Measurements from ENCODE around the gene TTC28. TPM values are rescaled to one million over a fixed set of nuclear protein-coding genes. Genes with fewer than 3 reads are reported as not detected.

Gene TTC28
- polyA plus RNA-seq, 1 donor from 2014 or later, result 14.8 TPM

DNA sequence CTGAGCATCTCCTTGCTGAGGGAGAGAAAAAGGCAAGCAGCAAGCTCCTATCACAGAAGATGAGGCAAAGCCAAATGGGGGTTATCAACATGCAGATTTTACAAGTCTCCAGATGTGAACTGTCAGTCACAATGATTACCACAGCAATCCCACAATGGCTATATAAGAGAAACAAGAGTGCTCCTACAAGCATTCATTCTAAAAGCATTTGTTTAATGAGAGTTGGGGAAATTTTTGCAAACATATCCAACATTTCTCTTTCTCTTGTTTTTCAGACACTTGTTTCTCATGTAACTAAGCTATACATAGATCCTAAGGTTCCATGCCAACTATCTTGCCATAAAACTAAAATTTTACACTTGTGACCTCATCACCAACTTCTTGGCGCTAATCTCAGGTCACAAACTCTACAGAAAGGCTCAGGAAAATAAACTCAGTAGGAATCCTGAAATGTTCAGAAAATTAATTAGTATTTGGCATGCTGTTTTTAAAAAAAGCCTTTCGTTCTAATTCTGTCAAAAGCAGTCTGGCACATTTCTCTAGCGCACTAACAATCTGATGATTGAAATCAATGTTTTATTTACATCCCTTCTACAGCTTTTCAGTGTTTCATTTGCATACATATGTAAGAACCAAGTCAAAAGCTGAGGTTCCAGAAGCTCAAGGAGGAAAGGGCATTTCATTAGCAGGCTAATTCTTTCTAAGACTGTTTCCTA is 199.5 kb downstream of the TTC28 start:
- peak overlapping the region; percentile 90 for H3K27ac ChIP-seq (ENCODE audit: low read length)
- H3K9ac ChIP-seq (ENCODE audit: low read length), result peak overlapping the region; percentile 56
- no peaks in the 10 kb centered on the region for H3K9me2 ChIP-seq (ENCODE audit: insufficient read depth, low read length)
- H2AFZ ChIP-seq (ENCODE audit: low read depth, low read length), result no peak overlapping the region
- H3K4me3 ChIP-seq (ENCODE audit: low read length), result peak overlapping the region; percentile 54
- no peaks in the 10 kb centered on the region for H3K27me3 ChIP-seq (ENCODE audit: insufficient read depth, low read depth, low read length)
- H3K36me3 ChIP-seq (ENCODE audit: insufficient read depth, low read length), result no peaks in the 10 kb centered on the region
- H3F3A ChIP-seq (ENCODE audit: insufficient read depth, low read length, poor library complexity, severe bottlenecking), result peaks cover 4% of the 10 kb centered on the region
- peak overlapping the region; percentile 59 for H3K4me2 ChIP-seq (ENCODE audit: low read length)
- TF ChIP-seq SMC3 (conservative IDR thresholded peaks at IDR 0.05; ENCODE audit: poor library complexity) (peak; percentile 13), TAF1 (IDR thresholded peaks at IDR 0.05; ENCODE audit: low read depth) (no peak), EZH2 (IDR thresholded peaks at IDR 0.05; ENCODE audit: borderline replicate concordance, insufficient read depth, low read length, poor library complexity, severe bottlenecking) (no peak), RAD21 (conservative IDR thresholded peaks at IDR 0.05) (no peak), POLR2AphosphoS5 (IDR thresholded peaks at IDR 0.05) (peak; percentile 51), EP300 (conservative IDR thresholded peaks at IDR 0.05; ENCODE audit: poor library complexity, severe bottlenecking) (no peak), MXI1 (conservative IDR thresholded peaks at IDR 0.05; ENCODE audit: poor library complexity, severe bottlenecking) (no peak)
- TF ChIP-seq, protein P1, sequence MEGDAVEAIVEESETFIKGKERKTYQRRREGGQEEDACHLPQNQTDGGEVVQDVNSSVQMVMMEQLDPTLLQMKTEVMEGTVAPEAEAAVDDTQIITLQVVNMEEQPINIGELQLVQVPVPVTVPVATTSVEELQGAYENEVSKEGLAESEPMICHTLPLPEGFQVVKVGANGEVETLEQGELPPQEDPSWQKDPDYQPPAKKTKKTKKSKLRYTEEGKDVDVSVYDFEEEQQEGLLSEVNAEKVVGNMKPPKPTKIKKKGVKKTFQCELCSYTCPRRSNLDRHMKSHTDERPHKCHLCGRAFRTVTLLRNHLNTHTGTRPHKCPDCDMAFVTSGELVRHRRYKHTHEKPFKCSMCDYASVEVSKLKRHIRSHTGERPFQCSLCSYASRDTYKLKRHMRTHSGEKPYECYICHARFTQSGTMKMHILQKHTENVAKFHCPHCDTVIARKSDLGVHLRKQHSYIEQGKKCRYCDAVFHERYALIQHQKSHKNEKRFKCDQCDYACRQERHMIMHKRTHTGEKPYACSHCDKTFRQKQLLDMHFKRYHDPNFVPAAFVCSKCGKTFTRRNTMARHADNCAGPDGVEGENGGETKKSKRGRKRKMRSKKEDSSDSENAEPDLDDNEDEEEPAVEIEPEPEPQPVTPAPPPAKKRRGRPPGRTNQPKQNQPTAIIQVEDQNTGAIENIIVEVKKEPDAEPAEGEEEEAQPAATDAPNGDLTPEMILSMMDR (IDR thresholded peaks at IDR 0.05; ENCODE audit: poor library complexity, severe bottlenecking), result no peak
- TF ChIP-seq, protein P2, sequence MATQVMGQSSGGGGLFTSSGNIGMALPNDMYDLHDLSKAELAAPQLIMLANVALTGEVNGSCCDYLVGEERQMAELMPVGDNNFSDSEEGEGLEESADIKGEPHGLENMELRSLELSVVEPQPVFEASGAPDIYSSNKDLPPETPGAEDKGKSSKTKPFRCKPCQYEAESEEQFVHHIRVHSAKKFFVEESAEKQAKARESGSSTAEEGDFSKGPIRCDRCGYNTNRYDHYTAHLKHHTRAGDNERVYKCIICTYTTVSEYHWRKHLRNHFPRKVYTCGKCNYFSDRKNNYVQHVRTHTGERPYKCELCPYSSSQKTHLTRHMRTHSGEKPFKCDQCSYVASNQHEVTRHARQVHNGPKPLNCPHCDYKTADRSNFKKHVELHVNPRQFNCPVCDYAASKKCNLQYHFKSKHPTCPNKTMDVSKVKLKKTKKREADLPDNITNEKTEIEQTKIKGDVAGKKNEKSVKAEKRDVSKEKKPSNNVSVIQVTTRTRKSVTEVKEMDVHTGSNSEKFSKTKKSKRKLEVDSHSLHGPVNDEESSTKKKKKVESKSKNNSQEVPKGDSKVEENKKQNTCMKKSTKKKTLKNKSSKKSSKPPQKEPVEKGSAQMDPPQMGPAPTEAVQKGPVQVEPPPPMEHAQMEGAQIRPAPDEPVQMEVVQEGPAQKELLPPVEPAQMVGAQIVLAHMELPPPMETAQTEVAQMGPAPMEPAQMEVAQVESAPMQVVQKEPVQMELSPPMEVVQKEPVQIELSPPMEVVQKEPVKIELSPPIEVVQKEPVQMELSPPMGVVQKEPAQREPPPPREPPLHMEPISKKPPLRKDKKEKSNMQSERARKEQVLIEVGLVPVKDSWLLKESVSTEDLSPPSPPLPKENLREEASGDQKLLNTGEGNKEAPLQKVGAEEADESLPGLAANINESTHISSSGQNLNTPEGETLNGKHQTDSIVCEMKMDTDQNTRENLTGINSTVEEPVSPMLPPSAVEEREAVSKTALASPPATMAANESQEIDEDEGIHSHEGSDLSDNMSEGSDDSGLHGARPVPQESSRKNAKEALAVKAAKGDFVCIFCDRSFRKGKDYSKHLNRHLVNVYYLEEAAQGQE (IDR thresholded peaks at IDR 0.05; ENCODE audit: borderline replicate concordance), result peak; percentile 18
- no peaks in the 10 kb centered on the region for H4K20me1 ChIP-seq (ENCODE audit: insufficient read depth)
- H3K79me2 ChIP-seq (replicated peaks; ENCODE audit: insufficient read depth, low read length), result peaks cover 24% of the 10 kb centered on the region
- no peaks in the 10 kb centered on the region for H3K9me3 ChIP-seq (ENCODE audit: low read length)

DNA sequence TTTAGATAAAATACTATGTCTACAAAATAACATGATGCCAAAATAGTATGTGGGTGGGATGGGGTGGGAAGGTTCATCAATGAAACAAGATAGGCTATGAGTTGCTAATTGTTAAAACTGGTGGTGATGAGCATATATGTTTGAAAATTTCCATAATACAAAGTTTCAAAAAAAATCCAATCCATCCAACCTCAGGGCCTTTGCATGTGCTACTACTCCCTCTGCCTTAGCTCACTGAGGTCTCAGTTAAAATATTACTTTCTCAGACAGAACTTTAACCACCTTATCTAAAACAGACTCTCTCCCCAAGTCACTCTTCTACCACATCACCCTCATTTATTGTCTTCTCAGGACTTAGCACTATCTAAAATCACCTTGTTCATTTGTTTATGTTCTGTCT is 201.1 kb downstream of the TTC28 start:
- peak overlapping the region; percentile 54 for H3K4me3 ChIP-seq (ENCODE audit: low read length)
- no peaks in the 10 kb centered on the region for H3K27me3 ChIP-seq (ENCODE audit: insufficient read depth, low read depth, low read length)
- no peak overlapping the region for H3K4me2 ChIP-seq (ENCODE audit: low read length)
- H3K36me3 ChIP-seq (ENCODE audit: insufficient read depth, low read length), result no peaks in the 10 kb centered on the region
- no peaks in the 10 kb centered on the region for H4K20me1 ChIP-seq (ENCODE audit: insufficient read depth)
- peak overlapping the region; percentile 90 for H3K27ac ChIP-seq (ENCODE audit: low read length)
- no peaks in the 10 kb centered on the region for H3K9me3 ChIP-seq (ENCODE audit: low read length)
- peaks cover 4% of the 10 kb centered on the region for H3F3A ChIP-seq (ENCODE audit: insufficient read depth, low read length, poor library complexity, severe bottlenecking)
- H3K79me2 ChIP-seq (replicated peaks; ENCODE audit: insufficient read depth, low read length), result peaks cover 15% of the 10 kb centered on the region
- TF ChIP-seq MXI1 (conservative IDR thresholded peaks at IDR 0.05; ENCODE audit: poor library complexity, severe bottlenecking), result no peak
- TF ChIP-seq SMC3 (conservative IDR thresholded peaks at IDR 0.05; ENCODE audit: poor library complexity), result no peak
- no peak overlapping the region for H3K9ac ChIP-seq (ENCODE audit: low read length)
- no peak overlapping the region for H2AFZ ChIP-seq (ENCODE audit: low read depth, low read length)
- H3K9me2 ChIP-seq (ENCODE audit: insufficient read depth, low read length), result no peaks in the 10 kb centered on the region

Data from neural cell (in vitro differentiated cells).